Sigmoid colon (tissue), 4 donors: Measurements from ENCODE around the gene SMAD6.

Experiments used
- CTCF ChIP-seq, 4 experiments: fragments of 450-650 bp in 3 of 4; fragments of 200-600 bp in 1 of 4; IDR thresholded peaks; one replicate each; pipeline ENCODE4 v1.5.1; 2016 to 2019; ENCODE audit warnings: antibody characterized with exemption in 4 of 4, mild to moderate bottlenecking in 3 of 4, moderate library complexity in 2 of 4
- EP300 ChIP-seq, 4 donors: sonication (generic); formaldehyde crosslinking; IDR thresholded peaks; one replicate each; pipeline ENCODE4 v1.6.1; 2017; ENCODE audit warnings: antibody characterized with exemption in 4 of 4
- POLR2A ChIP-seq, 2 donors: fragments of 450-650 bp; IDR thresholded peaks; one replicate each; pipeline ENCODE4 v1.6.1; 2016; ENCODE audit warnings: antibody characterized with exemption in 2 of 2, mild to moderate bottlenecking in 2 of 2, moderate library complexity in 2 of 2

GRCh38 chr15:66711862-66712261 is 9.8 kb downstream of the SMAD6 start:
- TF ChIP-seq POLR2A (IDR thresholded peaks at IDR 0.05) (no peak), EP300 (IDR thresholded peaks at IDR 0.05) (no peak), CTCF (IDR thresholded peaks at IDR 0.05) (no peak)
